BJ (cell line): ENCODE measurements around the gene EPM2A. TPM values are rescaled to one million over a fixed set of nuclear protein-coding genes. Genes with fewer than 3 reads are reported as not detected.

Experiments used
- CTCF ChIA-PET: fragments of 350-600 bp; formaldehyde crosslinking; extraction: SDS; loops from one replicate; lab custom pipeline; 2021; ENCODE audit warnings: antibody characterized with exemption, inconsistent platforms; lab: Yijun Ruan, JAX
- POLR2A ChIA-PET: fragments of 300-600 bp; sonication (Branson Sonifier 250); formaldehyde crosslinking; extraction: SDS; loops from one replicate; lab custom pipeline; 2021; ENCODE audit warnings: antibody characterized with exemption; lab: Charles Lee
- DNase-seq: peaks from one replicate; pipeline ENCODE4 v3.0.0-alpha.2; 2011; ENCODE audit warnings: low read depth
- H3K27me3 ChIP-seq: 2 replicates; pipeline ENCODE4 v1.6.0; 2011; ENCODE audit warnings: low read length; ENCODE audit not compliant: control insufficient read depth, insufficient read depth
- H3K36me3 ChIP-seq: 2 replicates; pipeline ENCODE4 v1.5.1; 2011; ENCODE audit warnings: low read length; ENCODE audit not compliant: control insufficient read depth, insufficient read depth
- H3K4me3 ChIP-seq: 2 replicates; pipeline ENCODE4 v1.5.1; 2011; ENCODE audit warnings: low read depth, mild to moderate bottlenecking, control low read depth, low read length
- polyA plus RNA-seq: library from polyadenylated mRNA; depleted of rRNA; stranded (reverse); fragments of >200 nt; gene quantifications from 2 replicates; pipeline ENCODE4 v1.2.3, GENCODE V29; 2011
- TF ChIP-seq, protein P1 (sequence below): IDR thresholded peaks from 2 replicates; pipeline ENCODE4 v1.5.1; 2011; ENCODE audit warnings: low read depth, mild to moderate bottlenecking, control low read depth, inconsistent platforms, low read length, moderate library complexity; ENCODE audit not compliant: insufficient read depth

The EPM2A gene
- polyA plus RNA-seq, 1 experiment: 6.5 TPM

DNA sequence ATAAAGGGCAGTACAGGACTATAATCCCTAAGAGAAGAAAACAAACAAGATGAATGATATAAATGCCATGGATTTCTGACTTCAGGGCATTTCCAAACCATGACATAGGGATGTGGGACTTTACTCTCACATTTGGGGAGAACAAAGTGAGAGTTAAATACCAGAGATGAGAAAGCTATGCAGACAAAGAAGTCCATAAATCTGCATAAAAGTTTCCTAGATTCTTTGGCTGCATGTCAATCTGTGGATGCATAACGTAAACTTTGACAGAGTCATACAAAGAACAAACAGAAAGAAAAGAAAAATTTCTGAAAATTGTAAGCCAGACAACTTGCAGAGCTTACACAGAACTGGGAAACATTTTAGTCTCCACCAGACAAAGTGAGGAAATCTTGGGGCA is 11.7 kb downstream of the EPM2A start:
- CTCF ChIA-PET: interaction anchor here (1.3 kb wide), 1 partner anchor 10 kb away, joined by 4 read pairs; no protein-coding TSS in a partner anchor
- no peaks in the 10 kb centered on the region for H3K36me3 ChIP-seq
- TF ChIP-seq, protein P1, sequence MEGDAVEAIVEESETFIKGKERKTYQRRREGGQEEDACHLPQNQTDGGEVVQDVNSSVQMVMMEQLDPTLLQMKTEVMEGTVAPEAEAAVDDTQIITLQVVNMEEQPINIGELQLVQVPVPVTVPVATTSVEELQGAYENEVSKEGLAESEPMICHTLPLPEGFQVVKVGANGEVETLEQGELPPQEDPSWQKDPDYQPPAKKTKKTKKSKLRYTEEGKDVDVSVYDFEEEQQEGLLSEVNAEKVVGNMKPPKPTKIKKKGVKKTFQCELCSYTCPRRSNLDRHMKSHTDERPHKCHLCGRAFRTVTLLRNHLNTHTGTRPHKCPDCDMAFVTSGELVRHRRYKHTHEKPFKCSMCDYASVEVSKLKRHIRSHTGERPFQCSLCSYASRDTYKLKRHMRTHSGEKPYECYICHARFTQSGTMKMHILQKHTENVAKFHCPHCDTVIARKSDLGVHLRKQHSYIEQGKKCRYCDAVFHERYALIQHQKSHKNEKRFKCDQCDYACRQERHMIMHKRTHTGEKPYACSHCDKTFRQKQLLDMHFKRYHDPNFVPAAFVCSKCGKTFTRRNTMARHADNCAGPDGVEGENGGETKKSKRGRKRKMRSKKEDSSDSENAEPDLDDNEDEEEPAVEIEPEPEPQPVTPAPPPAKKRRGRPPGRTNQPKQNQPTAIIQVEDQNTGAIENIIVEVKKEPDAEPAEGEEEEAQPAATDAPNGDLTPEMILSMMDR: no peak
- no peak overlapping the region for H3K4me3 ChIP-seq
- H3K27me3 ChIP-seq: no peaks in the 10 kb centered on the region
- POLR2A ChIA-PET: no interaction called here
- DNase-seq: no peak

DNA sequence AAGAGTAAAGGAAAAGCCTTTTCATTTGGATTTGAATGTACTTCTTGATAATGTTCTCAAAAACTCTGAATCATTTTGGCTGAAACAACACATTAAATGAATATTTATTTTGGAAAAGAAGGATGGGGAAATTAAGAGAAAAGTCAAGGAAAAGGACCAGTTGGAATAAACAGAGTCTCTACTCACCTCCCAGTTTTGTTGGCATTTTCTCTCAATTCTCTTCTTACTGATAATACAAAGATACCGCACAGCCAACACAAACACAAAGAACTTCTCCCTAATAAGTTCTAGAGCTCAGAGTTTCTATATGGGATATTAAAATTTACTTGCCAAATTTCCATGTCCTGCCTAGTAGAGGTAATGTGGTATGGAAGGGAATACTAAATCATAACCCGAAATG is 13.1 kb downstream of the EPM2A start:
- DNase-seq: no peak
- no peak overlapping the region for H3K4me3 ChIP-seq
- TF ChIP-seq, protein P1: no peak
- no peaks in the 10 kb centered on the region for H3K36me3 ChIP-seq
- no peaks in the 10 kb centered on the region for H3K27me3 ChIP-seq
- POLR2A ChIA-PET: interaction anchor here (0.6 kb wide), 1 partner anchor 75 kb away, joined by 3 read pairs; no protein-coding TSS in a partner anchor
- CTCF ChIA-PET: no interaction called here

DNA sequence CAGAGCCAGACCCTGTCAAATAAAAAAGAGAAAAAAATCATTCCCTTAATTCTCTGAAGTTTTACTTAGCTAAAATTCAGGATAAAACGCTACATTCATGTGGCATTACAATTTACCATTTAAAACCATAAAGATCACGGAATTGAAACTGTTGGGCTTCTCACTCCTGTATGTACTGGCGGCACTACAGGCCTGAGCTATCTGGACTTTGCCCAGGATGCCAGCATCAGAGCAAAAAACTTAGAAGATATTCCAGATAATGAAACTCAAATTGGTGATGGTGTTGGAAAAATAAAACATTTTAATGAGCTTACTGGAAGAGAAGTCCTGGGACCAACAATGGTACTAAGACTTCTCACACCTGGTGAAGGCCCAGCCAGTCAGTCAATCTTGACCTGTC is 14.2 kb downstream of the EPM2A start:
- H3K36me3 ChIP-seq: no peaks in the 10 kb centered on the region
- no peaks in the 10 kb centered on the region for H3K27me3 ChIP-seq
- ChIA-PET CTCF (interaction anchor here (0.9 to 1.2 kb wide), 2 partner anchors 12 to 18 kb away, joined by 3 to 5 read pairs; no protein-coding TSS in a partner anchor), POLR2A (interaction anchor here (0.5 kb wide), 1 partner anchor 1224 kb away, joined by 13 read pairs; no protein-coding TSS in a partner anchor)
- no peak for DNase-seq
- TF ChIP-seq, protein P1: no peak
- no peak overlapping the region for H3K4me3 ChIP-seq

DNA sequence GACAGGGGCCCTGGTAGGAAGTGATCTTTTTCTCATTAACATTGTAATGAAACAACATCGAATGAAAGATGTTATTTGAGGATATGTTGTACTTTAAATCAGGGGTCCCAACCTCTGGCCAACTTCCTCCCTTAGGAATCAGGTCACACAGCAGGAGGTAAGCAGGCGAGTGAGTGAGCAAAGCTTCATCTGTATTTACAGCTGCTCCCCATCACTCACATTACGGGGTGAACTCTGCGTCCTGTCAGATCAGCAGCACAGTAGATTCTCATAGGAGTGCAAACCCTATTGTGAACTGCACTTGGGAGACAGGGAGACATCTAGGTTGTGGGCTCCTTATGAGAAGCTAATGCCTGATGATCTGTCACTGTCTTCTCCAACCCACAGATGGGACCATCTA is 19.9 kb downstream of the EPM2A start:
- ChIA-PET CTCF (interaction anchor here (1.1 kb wide), 1 partner anchor 12 kb away, joined by 3 read pairs; no protein-coding TSS in a partner anchor), POLR2A (no interaction called here)
- no peak for DNase-seq
- Histone ChIP-seq H3K27me3 (no peaks in the 10 kb centered on the region), H3K36me3 (no peaks in the 10 kb centered on the region), H3K4me3 (no peak overlapping the region)
- TF ChIP-seq, protein P1: no peak

DNA sequence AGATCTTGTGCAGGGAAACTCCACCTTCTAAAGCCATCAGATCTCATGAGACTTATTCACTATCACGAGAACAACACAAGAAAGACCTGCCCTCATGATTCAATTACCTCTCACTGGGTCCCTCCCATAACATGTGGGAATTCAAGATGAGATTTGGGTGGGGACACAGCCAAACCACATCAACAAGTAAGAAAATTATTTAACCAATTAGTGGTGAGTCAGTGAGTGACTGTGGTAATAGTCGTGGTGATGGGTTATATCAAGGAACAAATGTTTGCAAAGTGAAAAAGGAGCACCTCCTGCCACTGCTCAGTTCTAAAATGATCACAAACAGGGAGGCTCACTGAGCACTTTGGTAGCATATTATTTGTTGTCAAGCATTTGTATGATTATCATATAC is 20.6 kb downstream of the EPM2A start:
- TF ChIP-seq, protein P1: no peak
- ChIA-PET CTCF (no interaction called here), POLR2A (no interaction called here)
- H3K36me3 ChIP-seq: no peaks in the 10 kb centered on the region
- DNase-seq: no peak
- H3K4me3 ChIP-seq: no peak overlapping the region
- no peaks in the 10 kb centered on the region for H3K27me3 ChIP-seq
